NCI-H748 treated with DMSO at 0.1 percent for 48 hours (cell line): ENCODE measurements around the gene RAP1GAP2.

ENCODE experiments used
- DNase-seq: peaks from one replicate; lab custom pipeline; 2025; lab: John Stamatoyannopoulos, UW

Gene RAP1GAP2

GRCh38 chr17:2911755-2912111 lies 115.5 kb downstream of the RAP1GAP2 start:
- no peak for DNase-seq

- no peak for DNase-seq
Measured at GRCh38 chr17:2912754-2913153, 116.5 kb downstream of the RAP1GAP2 start.

GRCh38 chr17:2916461-2916860 lies 120.2 kb downstream of the RAP1GAP2 start:
- DNase-seq = no peak

GRCh38 chr17:2921443-2921842 lies 125.2 kb downstream of the RAP1GAP2 start:
- DNase-seq = no peak

GRCh38 chr17:2924211-2924610 lies 128.0 kb downstream of the RAP1GAP2 start:
- no peak for DNase-seq

- no peak for DNase-seq
Measured at GRCh38 chr17:2925011-2925410, 128.8 kb downstream of the RAP1GAP2 start.

GRCh38 chr17:2926019-2926650 lies 129.9 kb downstream of the RAP1GAP2 start:
- no peak for DNase-seq

- no peak for DNase-seq
Measured at GRCh38 chr17:2928294-2928890, 132.2 kb downstream of the RAP1GAP2 start.

- DNase-seq = no peak
Measured at GRCh38 chr17:2929881-2930533, 133.8 kb downstream of the RAP1GAP2 start.

- no peak for DNase-seq
Measured at GRCh38 chr17:2931876-2932275, 135.6 kb downstream of the RAP1GAP2 start.

- no peak for DNase-seq
Measured at GRCh38 chr17:2932946-2933345, 136.7 kb downstream of the RAP1GAP2 start.

- no peak for DNase-seq
Measured at GRCh38 chr17:2933606-2934005, 137.4 kb downstream of the RAP1GAP2 start.

- DNase-seq = no peak
Measured at GRCh38 chr17:2935632-2936031, 139.4 kb downstream of the RAP1GAP2 start.

GRCh38 chr17:2936351-2936750 lies 140.1 kb downstream of the RAP1GAP2 start:
- DNase-seq = no peak

- DNase-seq = no peak
Measured at GRCh38 chr17:2936771-2937321, 140.6 kb downstream of the RAP1GAP2 start.

- DNase-seq = no peak
Measured at GRCh38 chr17:2937331-2938003, 141.2 kb downstream of the RAP1GAP2 start.

- no peak for DNase-seq
Measured at GRCh38 chr17:2939714-2940351, 143.6 kb downstream of the RAP1GAP2 start.

GRCh38 chr17:2940352-2940751 lies 144.1 kb downstream of the RAP1GAP2 start:
- no peak for DNase-seq

GRCh38 chr17:2943981-2944380 lies 147.7 kb downstream of the RAP1GAP2 start:
- DNase-seq = no peak

- DNase-seq = no peak
Measured at GRCh38 chr17:2945299-2945698, 149.1 kb downstream of the RAP1GAP2 start.

GRCh38 chr17:2946144-2946543 lies 149.9 kb downstream of the RAP1GAP2 start:
- DNase-seq = no peak

GRCh38 chr17:2947588-2947950 lies 151.3 kb downstream of the RAP1GAP2 start:
- DNase-seq = no peak
